HepG2 (cell line): Measurements from ENCODE around the gene SYPL2. TPM values are rescaled to one million over a fixed set of nuclear protein-coding genes. Genes with fewer than 3 reads are reported as not detected.

Source experiments
- CBX2 ChIP-seq, 2 experiments: fragments of 200-600 bp in 1 of 2; sonication (generic); formaldehyde crosslinking in 1 of 2; IDR thresholded peaks; 2 replicates each; pipeline versions ENCODE4 v1.7.0 to v1.8.1; 2018 to 2022; ENCODE audit warnings: low read depth in 2 of 2, low read length in 1 of 2, mild to moderate bottlenecking in 1 of 2, missing genetic modification reagents in 1 of 2
- CCDC6 ChIP-seq: sonication (generic); formaldehyde crosslinking; IDR thresholded peaks from 2 replicates; pipeline ENCODE4 v1.8.1; 2022; ENCODE audit warnings: mild to moderate bottlenecking, missing genetic modification reagents, moderate library complexity
- CREB1 ChIP-seq, 2 experiments: fragments of 450-650 bp in 1 of 2; IDR thresholded peaks; 2 replicates each; pipeline ENCODE4 v1.6.1; 2016 to 2017; ENCODE audit warnings: control low read depth in 1 of 2, mild to moderate bottlenecking in 1 of 2, missing compliant biosample characterization in 1 of 2, missing genetic modification characterization in 1 of 2
- FOXO4 ChIP-seq: sonication (generic); formaldehyde crosslinking; conservative IDR thresholded peaks from 2 replicates; pipeline ENCODE4 v1.8.1; 2023; ENCODE audit warnings: missing genetic modification reagents
- HES4 ChIP-seq: sonication (generic); formaldehyde crosslinking; IDR thresholded peaks from 2 replicates; pipeline ENCODE4 v1.9.0; 2021; ENCODE audit warnings: mild to moderate bottlenecking, missing genetic modification reagents, borderline replicate concordance
- HOXA3 ChIP-seq: sonication (generic); formaldehyde crosslinking; IDR thresholded peaks from 2 replicates; pipeline ENCODE4 v1.5.0; 2020; ENCODE audit warnings: missing genetic modification reagents
- KAT2B ChIP-seq: fragments of 150-350 bp; IDR thresholded peaks from 2 replicates; pipeline ENCODE4 v1.6.1; 2014; ENCODE audit warnings: low read depth, low read length, borderline replicate concordance
- PRMT3 ChIP-seq: sonication (generic); formaldehyde crosslinking; IDR thresholded peaks from 2 replicates; pipeline ENCODE4 v1.8.1; 2022; ENCODE audit warnings: low read depth, mild to moderate bottlenecking, moderate library complexity, missing genetic modification reagents, borderline replicate concordance
- RBFOX2 ChIP-seq: fragments of 200-400 bp; formaldehyde crosslinking; IDR thresholded peaks from 2 replicates; pipeline ENCODE4 v1.6.1; 2017; ENCODE audit warnings: low read depth, mild to moderate bottlenecking, low read length
- ZBTB33 ChIP-seq: sonication (generic); formaldehyde crosslinking; IDR thresholded peaks from 2 replicates; pipeline ENCODE4 v1.4.0; 2020; ENCODE audit warnings: missing genetic modification reagents
- ZNF160 ChIP-seq: sonication (generic); formaldehyde crosslinking; IDR thresholded peaks from 2 replicates; pipeline ENCODE4 v1.8.0; 2022; ENCODE audit warnings: mild to moderate bottlenecking, inconsistent platforms, missing genetic modification reagents
- ZNF674 ChIP-seq: sonication (generic); formaldehyde crosslinking; IDR thresholded peaks from 2 replicates; pipeline ENCODE4 v1.5.0; 2020; ENCODE audit warnings: low read depth, mild to moderate bottlenecking, missing genetic modification reagents
- polyA plus RNA-seq, 8 experiments: library from polyadenylated mRNA; depleted of rRNA in 3 of 8; stranded (reverse) in 7 of 8; unstranded in 1 of 8; fragments of >200 nt; fragmentation: Illumina TruSeq in 4 of 8; extraction: Trizol in 4 of 8; gene quantifications; 2 replicates each; pipeline versions ENCODE4 v1.2.1 to v1.2.3, GENCODE V29; 2011 to 2016; ENCODE audit warnings: low read depth in 4 of 8, missing spikeins in 1 of 8, mixed read lengths in 1 of 8; ENCODE audit not compliant: insufficient read depth in 1 of 8
- total RNA-seq, 5 experiments: library from RNA; depleted of rRNA; stranded (reverse); fragments of >200 nt; fragmentation: Illumina TruSeq; extraction: Trizol; gene quantifications; 2 replicates each; pipeline ENCODE4 v1.2.3, GENCODE V29; 2016; ENCODE audit warnings: low read depth in 1 of 5
- TF ChIP-seq, protein P1 (sequence below): sonication (generic); formaldehyde crosslinking; IDR thresholded peaks from 2 replicates; pipeline ENCODE4 v1.4.0; 2020; ENCODE audit warnings: mild to moderate bottlenecking, missing genetic modification reagents
- TF ChIP-seq, protein P2 (sequence below): sonication (generic); formaldehyde crosslinking; IDR thresholded peaks from 2 replicates; pipeline ENCODE4 v1.5.1; 2020; ENCODE audit warnings: missing genetic modification reagents, mild to moderate bottlenecking, borderline replicate concordance
- TF ChIP-seq, protein P3 (sequence below): sonication (generic); formaldehyde crosslinking; IDR thresholded peaks from 2 replicates; pipeline ENCODE4 v1.5.0; 2020; ENCODE audit warnings: missing genetic modification reagents, mild to moderate bottlenecking, borderline replicate concordance
- TF ChIP-seq, protein P4 (sequence below): sonication (generic); formaldehyde crosslinking; IDR thresholded peaks from 2 replicates; pipeline ENCODE4 v1.5.1; 2020; ENCODE audit warnings: missing genetic modification reagents, mild to moderate bottlenecking, borderline replicate concordance

The SYPL2 gene
- total and polyA plus RNA-seq, 2 of the 13 experiments (the other 11 are each of a cell fraction or from before 2014, with no cell fraction given) = 0.17 to 0.24 TPM

GRCh38 chr1:109425391-109426280, 40.7 kb upstream of the SYPL2 start (continued):
- TF ChIP-seq, protein P1, sequence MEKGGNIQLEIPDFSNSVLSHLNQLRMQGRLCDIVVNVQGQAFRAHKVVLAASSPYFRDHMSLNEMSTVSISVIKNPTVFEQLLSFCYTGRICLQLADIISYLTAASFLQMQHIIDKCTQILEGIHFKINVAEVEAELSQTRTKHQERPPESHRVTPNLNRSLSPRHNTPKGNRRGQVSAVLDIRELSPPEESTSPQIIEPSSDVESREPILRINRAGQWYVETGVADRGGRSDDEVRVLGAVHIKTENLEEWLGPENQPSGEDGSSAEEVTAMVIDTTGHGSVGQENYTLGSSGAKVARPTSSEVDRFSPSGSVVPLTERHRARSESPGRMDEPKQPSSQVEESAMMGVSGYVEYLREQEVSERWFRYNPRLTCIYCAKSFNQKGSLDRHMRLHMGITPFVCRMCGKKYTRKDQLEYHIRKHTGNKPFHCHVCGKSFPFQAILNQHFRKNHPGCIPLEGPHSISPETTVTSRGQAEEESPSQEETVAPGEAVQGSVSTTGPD (CRISPR knock-in tag) = no peak
- TF ChIP-seq CBX2 (IDR thresholded peaks at IDR 0.05; ENCODE audit: low read depth, low read length) (no peak), CBX2 (CRISPR knock-in tag; IDR thresholded peaks at IDR 0.05; ENCODE audit: low read depth) (no peak), CCDC6 (CRISPR knock-in tag) (no peak), ZNF160 (CRISPR knock-in tag) (peak; percentile 81), KAT2B (no peak), PRMT3 (CRISPR knock-in tag) (no peak), ZNF674 (CRISPR knock-in tag) (no peak), HES4 (CRISPR knock-in tag) (no peak; the same call in 1 of the 2 replicates), HOXA3 (peak; percentile 13; the same call in 1 of the 2 replicates), FOXO4 (CRISPR knock-in tag) (no peak), ZBTB33 (CRISPR knock-in tag) (no peak), CREB1 (IDR thresholded peaks at IDR 0.05) (no peak), CREB1 (CRISPR knock-in tag; IDR thresholded peaks at IDR 0.05) (no peak), RBFOX2 (no peak)
- TF ChIP-seq, protein P2, sequence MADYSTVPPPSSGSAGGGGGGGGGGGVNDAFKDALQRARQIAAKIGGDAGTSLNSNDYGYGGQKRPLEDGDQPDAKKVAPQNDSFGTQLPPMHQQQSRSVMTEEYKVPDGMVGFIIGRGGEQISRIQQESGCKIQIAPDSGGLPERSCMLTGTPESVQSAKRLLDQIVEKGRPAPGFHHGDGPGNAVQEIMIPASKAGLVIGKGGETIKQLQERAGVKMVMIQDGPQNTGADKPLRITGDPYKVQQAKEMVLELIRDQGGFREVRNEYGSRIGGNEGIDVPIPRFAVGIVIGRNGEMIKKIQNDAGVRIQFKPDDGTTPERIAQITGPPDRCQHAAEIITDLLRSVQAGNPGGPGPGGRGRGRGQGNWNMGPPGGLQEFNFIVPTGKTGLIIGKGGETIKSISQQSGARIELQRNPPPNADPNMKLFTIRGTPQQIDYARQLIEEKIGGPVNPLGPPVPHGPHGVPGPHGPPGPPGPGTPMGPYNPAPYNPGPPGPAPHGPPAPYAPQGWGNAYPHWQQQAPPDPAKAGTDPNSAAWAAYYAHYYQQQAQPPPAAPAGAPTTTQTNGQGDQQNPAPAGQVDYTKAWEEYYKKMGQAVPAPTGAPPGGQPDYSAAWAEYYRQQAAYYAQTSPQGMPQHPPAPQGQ = no peak
- TF ChIP-seq, protein P3, sequence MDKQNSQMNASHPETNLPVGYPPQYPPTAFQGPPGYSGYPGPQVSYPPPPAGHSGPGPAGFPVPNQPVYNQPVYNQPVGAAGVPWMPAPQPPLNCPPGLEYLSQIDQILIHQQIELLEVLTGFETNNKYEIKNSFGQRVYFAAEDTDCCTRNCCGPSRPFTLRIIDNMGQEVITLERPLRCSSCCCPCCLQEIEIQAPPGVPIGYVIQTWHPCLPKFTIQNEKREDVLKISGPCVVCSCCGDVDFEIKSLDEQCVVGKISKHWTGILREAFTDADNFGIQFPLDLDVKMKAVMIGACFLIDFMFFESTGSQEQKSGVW (CRISPR knock-in tag) = no peak
- TF ChIP-seq, protein P4, sequence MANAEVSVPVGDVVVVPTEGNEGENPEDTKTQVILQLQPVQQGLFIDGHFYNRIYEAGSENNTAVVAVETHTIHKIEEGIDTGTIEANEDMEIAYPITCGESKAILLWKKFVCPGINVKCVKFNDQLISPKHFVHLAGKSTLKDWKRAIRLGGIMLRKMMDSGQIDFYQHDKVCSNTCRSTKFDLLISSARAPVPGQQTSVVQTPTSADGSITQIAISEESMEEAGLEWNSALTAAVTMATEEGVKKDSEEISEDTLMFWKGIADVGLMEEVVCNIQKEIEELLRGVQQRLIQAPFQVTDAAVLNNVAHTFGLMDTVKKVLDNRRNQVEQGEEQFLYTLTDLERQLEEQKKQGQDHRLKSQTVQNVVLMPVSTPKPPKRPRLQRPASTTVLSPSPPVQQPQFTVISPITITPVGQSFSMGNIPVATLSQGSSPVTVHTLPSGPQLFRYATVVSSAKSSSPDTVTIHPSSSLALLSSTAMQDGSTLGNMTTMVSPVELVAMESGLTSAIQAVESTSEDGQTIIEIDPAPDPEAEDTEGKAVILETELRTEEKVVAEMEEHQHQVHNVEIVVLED (CRISPR knock-in tag) = no peak
